ENCODE results near the gene ADI1. TPM values are rescaled to one million over a fixed set of nuclear protein-coding genes. Genes with fewer than 3 reads are reported as not detected.

ADI1 gene
- total RNA-seq, 4 donors from 2014 or later = 90.0 to 130 (median 96.9) TPM

DNA sequence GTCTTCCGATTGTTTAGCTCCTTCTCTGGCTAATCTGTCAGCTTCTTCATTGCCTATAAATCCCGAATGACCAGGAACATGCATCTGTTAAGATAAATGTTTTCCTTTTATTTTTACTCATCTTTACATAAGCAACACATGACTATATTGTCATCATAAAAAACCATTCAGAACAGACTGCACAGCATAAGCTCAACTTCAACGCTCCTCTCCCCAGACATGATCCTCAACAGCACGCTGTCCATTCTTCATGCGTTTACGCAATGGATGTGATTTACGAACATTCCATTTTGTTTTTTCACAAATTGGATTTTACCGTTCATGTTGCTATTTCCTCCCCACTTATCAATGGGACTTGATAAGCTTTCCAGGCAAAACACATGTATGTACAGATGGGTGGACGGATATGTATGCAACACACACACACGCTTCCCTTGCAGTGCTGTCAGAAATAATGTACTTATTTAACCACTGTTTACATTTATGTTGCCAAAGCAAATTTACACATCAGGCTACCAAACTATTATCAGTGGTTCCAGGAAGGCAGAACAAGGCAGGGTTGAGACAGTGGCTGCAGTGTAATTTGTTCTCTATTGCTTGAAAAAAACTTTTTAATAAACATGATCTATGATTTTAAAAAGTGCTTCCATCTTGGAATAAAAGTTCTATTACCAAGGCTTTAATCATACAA, 26.6 kb upstream of the ADI1 start:
- 86% methylated on average over 10 of the region's 10 CpGs for WGBS
- peaks cover 91 to 100% (median 96%) of the 10 kb centered on the region in 4 donors for H3K36me3 ChIP-seq

DNA sequence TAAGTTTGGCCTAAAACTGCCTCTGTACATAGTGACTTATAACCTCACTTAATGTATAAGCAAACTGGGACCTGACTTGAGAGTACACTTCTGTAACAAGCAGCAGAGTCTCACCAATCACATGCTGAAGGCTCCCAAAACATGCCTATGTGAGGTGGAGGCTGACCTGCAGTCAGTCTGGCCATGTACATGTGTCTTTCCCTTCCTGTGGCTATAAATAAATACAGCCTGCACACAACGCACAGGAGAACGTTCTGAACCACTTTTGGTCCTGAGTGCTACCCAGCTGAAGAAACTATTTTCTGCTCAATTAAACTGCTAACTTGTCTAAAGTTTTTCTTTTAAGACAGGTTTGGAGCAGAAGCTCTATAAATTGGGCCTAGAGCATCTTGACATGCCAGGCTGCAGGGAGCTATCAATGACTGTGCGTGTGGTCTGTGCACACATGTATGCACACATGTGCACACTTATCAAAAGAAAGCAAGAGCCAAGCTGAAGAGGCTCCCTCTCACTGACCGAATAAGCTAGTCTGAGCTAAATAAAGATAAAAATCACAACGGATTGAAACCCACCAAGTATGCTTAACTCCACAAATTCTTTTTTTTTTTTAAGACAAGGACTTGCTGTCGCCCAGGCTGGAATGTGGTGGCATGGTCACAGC, 23.8 kb upstream of the ADI1 start:
- Histone ChIP-seq H3K4me3 (no peak overlapping the region), H3K27me3 (no peaks in the 10 kb centered on the region), H3K27ac (replicated peaks in 1 of 4) (no peak overlapping the region), H3K36me3 (peaks cover 76 to 92% (median 82%) of the 10 kb centered on the region in 4 donors), H3K4me1 (no peaks in the 10 kb centered on the region), H3K9me3 (no peaks in the 10 kb centered on the region)
- DNase-seq (ENCODE audit: extremely low spot score) = no peak
- 64% methylated on average over 6 of the region's 6 CpGs for WGBS
- no peak for TF ChIP-seq POLR2AphosphoS5 (IDR thresholded peaks at IDR 0.05)
- TF ChIP-seq EP300 (IDR thresholded peaks at IDR 0.05) = no peak
- TF ChIP-seq, protein P1, sequence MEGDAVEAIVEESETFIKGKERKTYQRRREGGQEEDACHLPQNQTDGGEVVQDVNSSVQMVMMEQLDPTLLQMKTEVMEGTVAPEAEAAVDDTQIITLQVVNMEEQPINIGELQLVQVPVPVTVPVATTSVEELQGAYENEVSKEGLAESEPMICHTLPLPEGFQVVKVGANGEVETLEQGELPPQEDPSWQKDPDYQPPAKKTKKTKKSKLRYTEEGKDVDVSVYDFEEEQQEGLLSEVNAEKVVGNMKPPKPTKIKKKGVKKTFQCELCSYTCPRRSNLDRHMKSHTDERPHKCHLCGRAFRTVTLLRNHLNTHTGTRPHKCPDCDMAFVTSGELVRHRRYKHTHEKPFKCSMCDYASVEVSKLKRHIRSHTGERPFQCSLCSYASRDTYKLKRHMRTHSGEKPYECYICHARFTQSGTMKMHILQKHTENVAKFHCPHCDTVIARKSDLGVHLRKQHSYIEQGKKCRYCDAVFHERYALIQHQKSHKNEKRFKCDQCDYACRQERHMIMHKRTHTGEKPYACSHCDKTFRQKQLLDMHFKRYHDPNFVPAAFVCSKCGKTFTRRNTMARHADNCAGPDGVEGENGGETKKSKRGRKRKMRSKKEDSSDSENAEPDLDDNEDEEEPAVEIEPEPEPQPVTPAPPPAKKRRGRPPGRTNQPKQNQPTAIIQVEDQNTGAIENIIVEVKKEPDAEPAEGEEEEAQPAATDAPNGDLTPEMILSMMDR (IDR thresholded peaks at IDR 0.05) = no peak
- no peak for TF ChIP-seq POLR2A (IDR thresholded peaks at IDR 0.05; ENCODE audit: low read depth)
- intact Hi-C loops (cut with DNase I) = no loop called here

More for the DNA sequence above, 26.6 kb upstream of the ADI1 start:
- no peaks in the 10 kb centered on the region for H3K4me1 ChIP-seq
- no peak overlapping the region for H3K27ac ChIP-seq (replicated peaks in 1 of 4)
- no peak overlapping the region for H3K4me3 ChIP-seq
- DNase-seq (ENCODE audit: extremely low spot score) = no peak
- H3K9me3 ChIP-seq = no peaks in the 10 kb centered on the region
- no peaks in the 10 kb centered on the region for H3K27me3 ChIP-seq
- TF ChIP-seq POLR2A (IDR thresholded peaks at IDR 0.05; ENCODE audit: low read depth) (no peak), POLR2AphosphoS5 (IDR thresholded peaks at IDR 0.05) (no peak), EP300 (IDR thresholded peaks at IDR 0.05) (no peak)
- TF ChIP-seq, protein P1 (IDR thresholded peaks at IDR 0.05) = no peak
- intact Hi-C loops (cut with DNase I) = no loop called here

GRCh38 chr2:3542107-3542506, 22.8 kb upstream of the ADI1 start:
- Histone ChIP-seq H3K4me1 (peaks cover under 1 to 2% (median under 1%) of the 10 kb centered on the region in 4 donors), H3K27ac (replicated peaks in 1 of 4) (no peak overlapping the region), H3K4me3 (no peak overlapping the region), H3K27me3 (no peaks in the 10 kb centered on the region), H3K9me3 (no peaks in the 10 kb centered on the region), H3K36me3 (peaks cover 66 to 81% (median 73%) of the 10 kb centered on the region in 4 donors)
- intact Hi-C loops (cut with DNase I) = no loop called here
- TF ChIP-seq POLR2AphosphoS5 (IDR thresholded peaks at IDR 0.05) (no peak), POLR2A (IDR thresholded peaks at IDR 0.05; ENCODE audit: low read depth) (no peak)
- WGBS = 90% methylated on average over 5 of the region's 5 CpGs
- DNase-seq (ENCODE audit: extremely low spot score) = no peak

DNA sequence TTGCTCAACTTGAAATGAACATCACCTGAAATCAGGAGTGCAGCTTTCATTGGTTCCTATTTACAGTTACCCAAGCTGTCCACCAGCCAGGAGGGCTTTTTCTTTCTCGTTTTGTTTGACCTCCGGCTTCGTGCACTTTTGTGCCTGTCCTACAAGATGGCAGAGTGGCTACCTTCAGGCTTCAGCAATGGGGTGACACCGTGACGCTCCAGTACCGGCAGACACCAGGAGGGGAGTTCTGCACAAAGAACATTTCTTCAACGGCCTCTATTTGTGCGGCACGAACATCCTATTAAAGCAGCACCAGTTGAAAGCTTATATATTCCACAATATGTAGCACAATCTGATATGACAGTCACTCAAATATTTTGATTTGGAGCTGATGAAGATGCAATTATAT, 20.5 kb upstream of the ADI1 start:
- WGBS = 82% methylated on average over 9 of the region's 9 CpGs
- Histone ChIP-seq H3K27me3 (no peaks in the 10 kb centered on the region), H3K36me3 (peaks cover 43 to 58% (median 50%) of the 10 kb centered on the region in 4 donors), H3K9me3 (no peaks in the 10 kb centered on the region), H3K27ac (replicated peaks in 1 of 4) (no peak overlapping the region), H3K4me1 (peaks cover 18 to 24% (median 22%) of the 10 kb centered on the region in 4 donors), H3K4me3 (no peak overlapping the region)
- intact Hi-C loops (cut with DNase I) = no loop called here
- TF ChIP-seq EP300 (IDR thresholded peaks at IDR 0.05) (no peak), POLR2AphosphoS5 (IDR thresholded peaks at IDR 0.05) (no peak), POLR2A (IDR thresholded peaks at IDR 0.05; ENCODE audit: low read depth) (no peak)
- TF ChIP-seq, protein P1 (IDR thresholded peaks at IDR 0.05) = no peak
- no peak for DNase-seq (ENCODE audit: extremely low spot score)

Data from esophagus muscularis mucosa (tissue), 4 donors.